OCI-LY7 (cell line): ENCODE data around the gene KDELR1. TPM values are rescaled to one million over a fixed set of nuclear protein-coding genes. Genes with fewer than 3 reads are reported as not detected.
A peak's percentile ranks its signal among the peaks of the same experiment; 100 is the strongest.

Experiments used
- BruUV-seq: library from RNA; stranded (reverse); fragments of 400-500 nt; replicated peaks from 2 replicates; lab custom pipeline; 2021; lab: Mats Ljungman, UMichigan
- CTCF ChIA-PET: fragments of 300-600 bp; sonication (Branson Sonifier 250); formaldehyde crosslinking; loops from one replicate; lab custom pipeline; 2022; ENCODE audit warnings: antibody characterized with exemption; ENCODE audit not compliant: unreplicated experiment; lab: Charles Lee
- POLR2A ChIA-PET: fragments of 300-600 bp; sonication (Branson Sonifier 250); formaldehyde crosslinking; loops from one replicate; lab custom pipeline; 2022; ENCODE audit warnings: antibody characterized with exemption; lab: Charles Lee
- DNase-seq: peaks from one replicate; pipeline ENCODE4 v3.0.0-alpha.2; 2015; ENCODE audit warnings: low spot score
- H2AFZ ChIP-seq: fragments of 200-600 bp; sonication (generic), shearing (Covaris generic); 2 replicates; pipeline ENCODE4 v1.6.1; 2014; ENCODE audit warnings: mild to moderate bottlenecking, antibody characterized with exemption, low read length, moderate library complexity
- H3K27ac ChIP-seq: fragments of 200-600 bp; sonication (generic); 2 replicates; pipeline ENCODE4 v1.5.1; 2014; ENCODE audit warnings: mixed run types, low read depth, mild to moderate bottlenecking, moderate library complexity, low read length, inconsistent platforms; ENCODE audit not compliant: poor library complexity, severe bottlenecking
- H3K36me3 ChIP-seq: fragments of 200-600 bp; sonication (generic); 2 replicates; pipeline ENCODE4 v1.6.1; 2014; ENCODE audit warnings: mild to moderate bottlenecking, antibody characterized with exemption, low read length, moderate library complexity, mixed read lengths; ENCODE audit not compliant: insufficient read depth
- H3K4me1 ChIP-seq: fragments of 200-600 bp; sonication (generic); 2 replicates; pipeline ENCODE4 v1.5.1; 2014; ENCODE audit warnings: mild to moderate bottlenecking, low read length; ENCODE audit not compliant: insufficient read depth, poor library complexity, severe bottlenecking
- H3K4me2 ChIP-seq: fragments of 200-600 bp; sonication (generic); 2 replicates; pipeline ENCODE4 v1.6.1; 2014; ENCODE audit warnings: mild to moderate bottlenecking, low read length
- H3K4me3 ChIP-seq: fragments of 200-600 bp; sonication (generic); 2 replicates; pipeline ENCODE4 v1.5.1; 2014; ENCODE audit warnings: mild to moderate bottlenecking, low read depth, low read length; ENCODE audit not compliant: poor library complexity, severe bottlenecking
- H3K79me2 ChIP-seq: fragments of 200-600 bp; sonication (generic); 2 replicates; pipeline ENCODE4 v1.6.1; 2016; ENCODE audit warnings: low read depth, mild to moderate bottlenecking, low read length, moderate library complexity, mixed read lengths; ENCODE audit not compliant: insufficient read depth
- H3K9me2 ChIP-seq: fragments of 200-600 bp; sonication (generic); 2 replicates; pipeline ENCODE4 v1.6.1; 2016; ENCODE audit warnings: mild to moderate bottlenecking, low read length, mixed read lengths; ENCODE audit not compliant: insufficient read depth
- H3K9me3 ChIP-seq: fragments of 200-600 bp; sonication (generic); 2 replicates; pipeline ENCODE4 v1.6.1; 2014; ENCODE audit warnings: mild to moderate bottlenecking, mixed run types, low read length, mixed read lengths
- H4K20me1 ChIP-seq: fragments of 200-600 bp; sonication (generic); 2 replicates; pipeline ENCODE4 v1.6.1; 2014; ENCODE audit warnings: mild to moderate bottlenecking, antibody characterized with exemption, low read length, moderate library complexity, mixed read lengths; ENCODE audit not compliant: insufficient read depth
- CTCF ChIP-seq: fragments of 200-600 bp; sonication (generic); conservative IDR thresholded peaks from 2 replicates; pipeline ENCODE4 v1.5.1; 2014; ENCODE audit warnings: mild to moderate bottlenecking, antibody characterized with exemption, low read length, moderate library complexity, mixed read lengths
- EZH2phosphoT487 ChIP-seq: fragments of 200-600 bp; sonication (generic); IDR thresholded peaks from 2 replicates; pipeline ENCODE4 v1.6.1; 2018; ENCODE audit warnings: low read depth, borderline replicate concordance, mild to moderate bottlenecking, mixed run types, antibody characterized with exemption, low read length, moderate library complexity, mixed read lengths
- intact Hi-C: fragments of 100-400 bp; cut with micrococcal nuclease; formaldehyde crosslinking; loops from one replicate; pipeline ENCODE4 v1.10.0; 2022; ENCODE audit not compliant: unreplicated experiment
- total RNA-seq, 2 experiments: library from RNA; depleted of rRNA in 1 of 2; stranded (reverse); fragments of >200 nt in 1 of 2; shearing (Covaris generic) in 1 of 2; gene quantifications; 2 replicates each; pipeline ENCODE4 v1.2.3, GENCODE V29; 2014 to 2022

The KDELR1 gene
- total RNA-seq, 2 experiments from 2014 or later: 38.8 to 63.8 TPM

- Histone ChIP-seq H3K27ac (peak within 1 kb of the TSS; percentile 82), H4K20me1 (no peaks in the 10 kb centered on the region), H3K4me1 (peaks cover 16% of the 10 kb centered on the region), H3K4me3 (peak within 1 kb of the TSS; percentile 81), H2AFZ (peak within 1 kb of the TSS; percentile 76), H3K9me2 (no peaks in the 10 kb centered on the region), H3K79me2 (0 out of 2 replicates have a peak, but pooled peaks cover 3% of the 10 kb centered on the region), H3K9me3 (no peaks in the 10 kb centered on the region), H3K4me2 (peak within 1 kb of the TSS; percentile 95), H3K36me3 (peaks cover 5% of the 10 kb centered on the region; the same call in 1 of the 2 replicates)
- ChIA-PET POLR2A (interaction anchor here (0.5 to 2.4 kb wide), 7 partner anchors 28 to 230 kb away, joined by 3 to 16 read pairs (median 4); partner anchors contain the start of gene KDELR1), CTCF (interaction anchor here (0.6 to 0.8 kb wide), 2 partner anchors 9 to 169 kb away, joined by 4 to 6 read pairs; no protein-coding TSS in a partner anchor)
- TF ChIP-seq EZH2phosphoT487 (no peak), CTCF (no peak)
- BruUV-seq: no TSS peak
- intact Hi-C loops: no loop called here
- DNase-seq: peak; percentile 100
Observed at GRCh38 chr19:48363810-48364597, 27.3 kb downstream of the KDELR1 start, which contains the start of the genes SYNGR4 and TMEM143. TSS of gene SYNGR4 (plus strand) at chr19:48364367. CDS start at chr19:48365843, 1,476 bp downstream. TSS of gene TMEM143 (minus strand) at chr19:48363940. CDS start at chr19:48363920, 20 bp downstream.

GRCh38 chr19:48363500-48363809 is 27.9 kb downstream of the KDELR1 start:
- Histone ChIP-seq H3K4me1 (peaks cover 16% of the 10 kb centered on the region), H3K36me3 (peaks cover 5% of the 10 kb centered on the region; the same call in 1 of the 2 replicates), H3K9me3 (no peaks in the 10 kb centered on the region), H3K4me3 (peak overlapping the region; percentile 81), H3K27ac (peak overlapping the region; percentile 82), H3K4me2 (peak overlapping the region; percentile 90), H4K20me1 (no peaks in the 10 kb centered on the region), H3K9me2 (no peaks in the 10 kb centered on the region), H2AFZ (peak overlapping the region; percentile 76), H3K79me2 (0 out of 2 replicates have a peak, but pooled peaks cover 3% of the 10 kb centered on the region)
- POLR2A ChIA-PET: interaction anchor here (0.5 to 2.4 kb wide), 6 partner anchors 31 to 218 kb away, joined by 3 to 16 read pairs (median 4); no protein-coding TSS in a partner anchor
- intact Hi-C loops: no loop called here
- BruUV-seq: TSS peak; percentile 88
- DNase-seq: no peak
- 0 out of 2 replicates have a peak, but pooled peaks have one; percentile 2 for TF ChIP-seq CTCF
- no peak for TF ChIP-seq EZH2phosphoT487
- CTCF ChIA-PET: interaction anchor here (0.6 to 0.8 kb wide), 2 partner anchors 9 to 168 kb away, joined by 4 to 6 read pairs; no protein-coding TSS in a partner anchor
